Measurements from ENCODE around the gene TSPAN1.

DNA sequence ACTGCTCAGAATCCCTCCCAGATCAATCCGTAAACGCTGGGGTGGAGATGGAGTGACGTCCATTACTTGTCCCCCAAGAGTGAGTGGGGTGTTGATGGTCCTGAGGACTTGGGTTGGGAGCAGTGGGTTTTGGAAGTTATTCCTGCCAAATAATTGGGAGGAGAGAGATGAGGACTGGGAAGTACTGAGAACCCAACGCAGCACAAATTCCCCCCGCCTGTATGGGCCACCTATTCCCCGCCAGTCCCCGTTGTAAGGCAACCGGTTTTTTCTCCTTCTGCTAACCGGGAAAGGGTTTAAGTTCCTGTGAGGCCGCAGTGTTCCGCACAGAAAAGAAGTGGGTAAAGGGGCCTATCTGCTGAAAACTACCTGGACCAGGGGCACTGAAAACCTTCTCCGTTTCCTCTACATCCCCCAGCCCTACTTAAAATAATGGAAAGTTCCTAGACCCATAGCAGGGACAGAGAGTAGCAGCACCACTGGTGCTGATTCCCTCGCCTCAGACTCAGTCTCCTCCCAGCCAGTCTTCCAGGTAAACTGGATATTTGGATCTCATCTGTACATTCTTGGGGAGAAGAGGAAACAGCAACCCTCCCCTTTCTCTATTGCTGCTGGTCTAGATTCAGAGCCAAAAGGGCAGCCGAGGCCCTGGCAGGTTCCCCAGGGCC lies 29.0 kb downstream of the TSPAN1 start:
- TF ChIP-seq, protein P1, sequence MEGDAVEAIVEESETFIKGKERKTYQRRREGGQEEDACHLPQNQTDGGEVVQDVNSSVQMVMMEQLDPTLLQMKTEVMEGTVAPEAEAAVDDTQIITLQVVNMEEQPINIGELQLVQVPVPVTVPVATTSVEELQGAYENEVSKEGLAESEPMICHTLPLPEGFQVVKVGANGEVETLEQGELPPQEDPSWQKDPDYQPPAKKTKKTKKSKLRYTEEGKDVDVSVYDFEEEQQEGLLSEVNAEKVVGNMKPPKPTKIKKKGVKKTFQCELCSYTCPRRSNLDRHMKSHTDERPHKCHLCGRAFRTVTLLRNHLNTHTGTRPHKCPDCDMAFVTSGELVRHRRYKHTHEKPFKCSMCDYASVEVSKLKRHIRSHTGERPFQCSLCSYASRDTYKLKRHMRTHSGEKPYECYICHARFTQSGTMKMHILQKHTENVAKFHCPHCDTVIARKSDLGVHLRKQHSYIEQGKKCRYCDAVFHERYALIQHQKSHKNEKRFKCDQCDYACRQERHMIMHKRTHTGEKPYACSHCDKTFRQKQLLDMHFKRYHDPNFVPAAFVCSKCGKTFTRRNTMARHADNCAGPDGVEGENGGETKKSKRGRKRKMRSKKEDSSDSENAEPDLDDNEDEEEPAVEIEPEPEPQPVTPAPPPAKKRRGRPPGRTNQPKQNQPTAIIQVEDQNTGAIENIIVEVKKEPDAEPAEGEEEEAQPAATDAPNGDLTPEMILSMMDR (IDR thresholded peaks at IDR 0.05; ENCODE audit: low read depth, low read length, missing input control): no peak
- TF ChIP-seq, protein P2, sequence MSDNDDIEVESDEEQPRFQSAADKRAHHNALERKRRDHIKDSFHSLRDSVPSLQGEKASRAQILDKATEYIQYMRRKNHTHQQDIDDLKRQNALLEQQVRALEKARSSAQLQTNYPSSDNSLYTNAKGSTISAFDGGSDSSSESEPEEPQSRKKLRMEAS (IDR thresholded peaks at IDR 0.05): no peak
- no peak for TF ChIP-seq TAF1 (conservative IDR thresholded peaks at IDR 0.05)
- no peak for TF ChIP-seq EGR1 (IDR thresholded peaks at IDR 0.05; ENCODE audit: low read depth in 2 of 2)
- TF ChIP-seq, protein P3, sequence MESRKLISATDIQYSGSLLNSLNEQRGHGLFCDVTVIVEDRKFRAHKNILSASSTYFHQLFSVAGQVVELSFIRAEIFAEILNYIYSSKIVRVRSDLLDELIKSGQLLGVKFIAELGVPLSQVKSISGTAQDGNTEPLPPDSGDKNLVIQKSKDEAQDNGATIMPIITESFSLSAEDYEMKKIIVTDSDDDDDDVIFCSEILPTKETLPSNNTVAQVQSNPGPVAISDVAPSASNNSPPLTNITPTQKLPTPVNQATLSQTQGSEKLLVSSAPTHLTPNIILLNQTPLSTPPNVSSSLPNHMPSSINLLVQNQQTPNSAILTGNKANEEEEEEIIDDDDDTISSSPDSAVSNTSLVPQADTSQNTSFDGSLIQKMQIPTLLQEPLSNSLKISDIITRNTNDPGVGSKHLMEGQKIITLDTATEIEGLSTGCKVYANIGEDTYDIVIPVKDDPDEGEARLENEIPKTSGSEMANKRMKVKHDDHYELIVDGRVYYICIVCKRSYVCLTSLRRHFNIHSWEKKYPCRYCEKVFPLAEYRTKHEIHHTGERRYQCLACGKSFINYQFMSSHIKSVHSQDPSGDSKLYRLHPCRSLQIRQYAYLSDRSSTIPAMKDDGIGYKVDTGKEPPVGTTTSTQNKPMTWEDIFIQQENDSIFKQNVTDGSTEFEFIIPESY (IDR thresholded peaks at IDR 0.05): no peak

Measured in liver (tissue), 3 donors.